OCI-LY3 (cell line): ENCODE measurements around the gene TRAF4.
"Not testable (repeated sequence)": the region's sequence is repeated elsewhere in the genome, so short reads cannot be mapped to it uniquely, and the experiment has no call there.

ENCODE experiments used
- H2AFZ ChIP-seq: fragments of 200-600, 300-600 bp; shearing (Covaris generic); 2 replicates; pipeline ENCODE4 v1.6.0; 2014; ENCODE audit warnings: antibody characterized with exemption, low read depth, low read length
- H3K27ac ChIP-seq: fragments of 200-600, 300-600 bp; sonication (generic); 2 replicates; pipeline ENCODE4 v1.5.1; 2014; ENCODE audit warnings: mild to moderate bottlenecking, low read length, moderate library complexity, mixed read lengths
- H3K27me3 ChIP-seq: fragments of 200-600, 300-600 bp; sonication (generic); 2 replicates; pipeline ENCODE4 v1.6.1; 2014; ENCODE audit warnings: low read depth, low read length, mixed read lengths
- H3K36me3 ChIP-seq: fragments of 200-600, 300-600 bp; sonication (generic); replicated peaks from 2 replicates; pipeline ENCODE3; 2014; ENCODE audit warnings: low read depth, low read length, mixed read lengths
- H3K4me1 ChIP-seq: fragments of 300-600, 200-600 bp; sonication (generic); 2 replicates; pipeline ENCODE4 v1.6.1; 2014; ENCODE audit warnings: low read length, mixed read lengths
- H3K4me2 ChIP-seq: fragments of 200-600, 300-600 bp; sonication (generic); 2 replicates; pipeline ENCODE4 v1.6.1; 2014; ENCODE audit warnings: low read length, mixed read lengths
- H3K4me3 ChIP-seq: fragments of 300-600, 200-600 bp; sonication (generic); 2 replicates; pipeline ENCODE4 v1.5.1; 2014; ENCODE audit warnings: antibody characterized with exemption, mild to moderate bottlenecking, low read length, moderate library complexity
- H3K79me2 ChIP-seq: fragments of 300-600, 200-600 bp; shearing (Covaris generic); 2 replicates; pipeline ENCODE4 v1.6.1; 2014; ENCODE audit warnings: mild to moderate bottlenecking, low read length, mixed read lengths
- H3K9ac ChIP-seq: fragments of 300-600, 200-600 bp; shearing (Covaris generic); 2 replicates; pipeline ENCODE4 v1.6.0; 2014; ENCODE audit warnings: mild to moderate bottlenecking, low read length, moderate library complexity
- H3K9me3 ChIP-seq: fragments of 200-600, 300-600 bp; shearing (Covaris generic); 2 replicates; pipeline ENCODE4 v1.6.1; 2014; ENCODE audit warnings: low read length, mixed read lengths; ENCODE audit not compliant: insufficient read depth
- H4K20me1 ChIP-seq: fragments of 200-600, 300-600 bp; sonication (generic); 2 replicates; pipeline ENCODE4 v1.6.1; 2016; ENCODE audit warnings: low read length, mixed read lengths; ENCODE audit not compliant: insufficient read depth
- CTCF ChIP-seq: fragments of 200-600, 300-600 bp; sonication (generic); IDR thresholded peaks from 2 replicates; pipeline ENCODE4 v1.5.1; 2014; ENCODE audit warnings: antibody characterized with exemption, low read length, low read depth
- EZH2phosphoT487 ChIP-seq: fragments of 200-600 bp; shearing (Covaris generic); IDR thresholded peaks from 2 replicates; pipeline ENCODE4 v1.6.1; 2018; ENCODE audit warnings: antibody characterized with exemption, mixed run types, low read depth

The TRAF4 gene

GRCh38 chr17:28719021-28719433 lies 24.8 kb upstream of the TRAF4 start:
- H3K4me2 ChIP-seq, result peak overlapping the region; percentile 90
- peak overlapping the region; percentile 78; the same call in 1 of the 2 replicates for H2AFZ ChIP-seq
- H4K20me1 ChIP-seq, result peaks cover 24% of the 10 kb centered on the region
- peaks cover 34% of the 10 kb centered on the region for H3K36me3 ChIP-seq
- H3K27ac ChIP-seq, result peak overlapping the region; percentile 100
- peaks cover 26% of the 10 kb centered on the region for H3K4me1 ChIP-seq
- TF ChIP-seq EZH2phosphoT487, result no peak
- no peak for TF ChIP-seq CTCF
- H3K9ac ChIP-seq, result peak overlapping the region; percentile 100
- no peaks in the 10 kb centered on the region; the same call in 1 of the 2 replicates for H3K27me3 ChIP-seq
- peak overlapping the region; percentile 93 for H3K4me3 ChIP-seq
- peaks cover 49% of the 10 kb centered on the region for H3K79me2 ChIP-seq
- no peaks in the 10 kb centered on the region for H3K9me3 ChIP-seq

GRCh38 chr17:28720247-28720996 lies 23.4 kb upstream of the TRAF4 start:
- Histone ChIP-seq H4K20me1 (peaks cover 32% of the 10 kb centered on the region), H3K4me2 (peak overlapping the region; percentile 99), H3K9me3 (no peaks in the 10 kb centered on the region), H3K27me3 (no peaks in the 10 kb centered on the region; the same call in 1 of the 2 replicates), H3K4me3 (peak overlapping the region; percentile 93), H3K36me3 (peaks cover 47% of the 10 kb centered on the region), H3K9ac (peak overlapping the region; percentile 100), H2AFZ (no peak overlapping the region), H3K27ac (peak overlapping the region; percentile 100), H3K4me1 (peaks cover 40% of the 10 kb centered on the region), H3K79me2 (peaks cover 63% of the 10 kb centered on the region)
- 0 out of 2 replicates have a peak, but pooled peaks have one; percentile 14 for TF ChIP-seq CTCF
- no peak for TF ChIP-seq EZH2phosphoT487

GRCh38 chr17:28720997-28721329 lies 22.8 kb upstream of the TRAF4 start:
- Histone ChIP-seq H3K4me2 (peak overlapping the region; percentile 99), H3K4me3 (peak overlapping the region; percentile 93), H3K27ac (peak overlapping the region; percentile 100), H3K4me1 (peaks cover 41% of the 10 kb centered on the region), H4K20me1 (peaks cover 32% of the 10 kb centered on the region), H3K9ac (peak overlapping the region; percentile 100), H3K79me2 (peaks cover 68% of the 10 kb centered on the region), H3K36me3 (peaks cover 47% of the 10 kb centered on the region)
- H3K27me3 ChIP-seq, H2AFZ ChIP-seq, H3K9me3 ChIP-seq: not testable (repeated sequence)

GRCh38 chr17:28722417-28723158 lies 21.2 kb upstream of the TRAF4 start:
- Histone ChIP-seq H4K20me1 (peaks cover 32% of the 10 kb centered on the region), H3K27me3 (no peaks in the 10 kb centered on the region), H3K4me2 (peak overlapping the region; percentile 99), H3K9me3 (no peaks in the 10 kb centered on the region), H3K4me3 (peak overlapping the region; percentile 93), H2AFZ (no peak overlapping the region), H3K79me2 (peaks cover 68% of the 10 kb centered on the region), H3K27ac (peak overlapping the region; percentile 100), H3K4me1 (peaks cover 45% of the 10 kb centered on the region), H3K9ac (peak overlapping the region; percentile 100), H3K36me3 (peaks cover 47% of the 10 kb centered on the region)
- TF ChIP-seq EZH2phosphoT487 (no peak), CTCF (no peak)
